AG08395 (cell line): ENCODE measurements around the gene SHC4.
"Not testable (repeated sequence)": the region's sequence is repeated elsewhere in the genome, so short reads cannot be mapped to it uniquely, and the experiment has no call there.

Experiments used
- DNase-seq: peaks from one replicate; pipeline ENCODE4 v3.0.0; 2012; ENCODE audit warnings: mixed read lengths, low spot score

The SHC4 gene

GRCh38 chr15:48924528-48925393 lies 39.0 kb downstream of the SHC4 start:
- no peak for DNase-seq

GRCh38 chr15:48922046-48922445 lies 41.7 kb downstream of the SHC4 start:
- DNase-seq: no peak

- no peak for DNase-seq
Measured at GRCh38 chr15:48916721-48917120, 47.0 kb downstream of the SHC4 start.

- DNase-seq: no peak
Measured at GRCh38 chr15:48915861-48916260, 47.9 kb downstream of the SHC4 start.

GRCh38 chr15:48914717-48915116 lies 49.0 kb downstream of the SHC4 start:
- DNase-seq: no peak

GRCh38 chr15:48913141-48913540 lies 50.6 kb downstream of the SHC4 start:
- DNase-seq: no peak

- DNase-seq: not testable (repeated sequence)
Measured at GRCh38 chr15:48910554-48910953, 53.2 kb downstream of the SHC4 start.

- DNase-seq: not testable (repeated sequence)
Measured at GRCh38 chr15:48909313-48909712, 54.4 kb downstream of the SHC4 start.

GRCh38 chr15:48905847-48906246 lies 57.9 kb downstream of the SHC4 start:
- no peak for DNase-seq

GRCh38 chr15:48905216-48905615 lies 58.5 kb downstream of the SHC4 start:
- DNase-seq: no peak

GRCh38 chr15:48904758-48905157 lies 59.0 kb downstream of the SHC4 start:
- DNase-seq: no peak

- no peak for DNase-seq
Measured at GRCh38 chr15:48899793-48900192, 63.9 kb downstream of the SHC4 start.

GRCh38 chr15:48898446-48898845 lies 65.3 kb downstream of the SHC4 start:
- DNase-seq: no peak

- DNase-seq: no peak
Measured at GRCh38 chr15:48898032-48898431, 65.7 kb downstream of the SHC4 start.

GRCh38 chr15:48896869-48897814 lies 66.6 kb downstream of the SHC4 start:
- DNase-seq: peak; percentile 62

- DNase-seq: no peak
Measured at GRCh38 chr15:48893311-48893710, 70.4 kb downstream of the SHC4 start.

- DNase-seq: no peak
Measured at GRCh38 chr15:48891232-48891765, 72.4 kb downstream of the SHC4 start.

GRCh38 chr15:48890375-48890972 lies 73.2 kb downstream of the SHC4 start:
- DNase-seq: no peak

- DNase-seq: no peak
Measured at GRCh38 chr15:48889925-48890324, 73.8 kb downstream of the SHC4 start.

- DNase-seq: no peak
Measured at GRCh38 chr15:48888836-48889235, 74.9 kb downstream of the SHC4 start.

- no peak for DNase-seq
Measured at GRCh38 chr15:48888191-48888590, 75.5 kb downstream of the SHC4 start.

GRCh38 chr15:48887144-48887543 lies 76.6 kb downstream of the SHC4 start:
- no peak for DNase-seq
